ENCODE results near the gene CPE.

DNA sequence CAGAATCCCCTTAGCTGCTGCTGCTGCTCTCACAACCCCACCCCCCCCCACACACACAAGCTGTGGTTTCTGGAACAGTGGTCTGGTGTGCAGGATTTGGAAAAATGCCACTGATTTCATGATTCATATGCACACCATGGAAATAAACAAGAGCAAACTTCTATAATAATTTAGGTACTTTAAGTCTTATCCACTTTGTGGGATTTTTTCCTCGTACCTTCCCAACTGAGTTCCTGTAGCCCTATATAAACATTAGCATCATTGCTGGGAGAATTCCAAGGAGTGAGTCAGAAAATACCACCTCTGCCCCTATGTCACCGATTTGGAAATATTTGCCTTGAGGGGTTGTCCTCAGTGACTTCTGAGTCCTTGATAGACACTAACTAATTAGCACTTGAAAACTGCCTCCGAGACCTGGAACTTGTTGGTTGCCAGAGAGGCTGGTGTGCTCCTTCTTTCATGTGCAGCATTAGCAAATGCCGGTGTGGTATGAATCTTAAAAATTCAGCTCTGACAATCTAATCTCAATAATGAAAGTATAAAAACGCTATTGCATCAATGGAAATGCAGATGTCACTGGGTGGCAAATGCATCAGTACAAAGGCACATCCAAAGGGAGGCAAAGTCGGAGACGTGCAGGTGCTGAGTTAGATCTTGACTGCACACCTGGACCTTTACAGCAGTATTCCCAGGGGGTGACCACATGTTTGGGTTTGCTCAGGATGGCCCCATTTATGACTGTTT lies 61.8 kb downstream of the CPE start:
- TF ChIP-seq TAF1 (IDR thresholded peaks at IDR 0.05; ENCODE audit: borderline replicate concordance, insufficient read depth, low read length) (peak; percentile 28; the same call in 1 of the 2 replicates), POLR2AphosphoS5 (IDR thresholded peaks at IDR 0.05; ENCODE audit: low read depth, low read length) (no peak)
- TF ChIP-seq, protein P1, sequence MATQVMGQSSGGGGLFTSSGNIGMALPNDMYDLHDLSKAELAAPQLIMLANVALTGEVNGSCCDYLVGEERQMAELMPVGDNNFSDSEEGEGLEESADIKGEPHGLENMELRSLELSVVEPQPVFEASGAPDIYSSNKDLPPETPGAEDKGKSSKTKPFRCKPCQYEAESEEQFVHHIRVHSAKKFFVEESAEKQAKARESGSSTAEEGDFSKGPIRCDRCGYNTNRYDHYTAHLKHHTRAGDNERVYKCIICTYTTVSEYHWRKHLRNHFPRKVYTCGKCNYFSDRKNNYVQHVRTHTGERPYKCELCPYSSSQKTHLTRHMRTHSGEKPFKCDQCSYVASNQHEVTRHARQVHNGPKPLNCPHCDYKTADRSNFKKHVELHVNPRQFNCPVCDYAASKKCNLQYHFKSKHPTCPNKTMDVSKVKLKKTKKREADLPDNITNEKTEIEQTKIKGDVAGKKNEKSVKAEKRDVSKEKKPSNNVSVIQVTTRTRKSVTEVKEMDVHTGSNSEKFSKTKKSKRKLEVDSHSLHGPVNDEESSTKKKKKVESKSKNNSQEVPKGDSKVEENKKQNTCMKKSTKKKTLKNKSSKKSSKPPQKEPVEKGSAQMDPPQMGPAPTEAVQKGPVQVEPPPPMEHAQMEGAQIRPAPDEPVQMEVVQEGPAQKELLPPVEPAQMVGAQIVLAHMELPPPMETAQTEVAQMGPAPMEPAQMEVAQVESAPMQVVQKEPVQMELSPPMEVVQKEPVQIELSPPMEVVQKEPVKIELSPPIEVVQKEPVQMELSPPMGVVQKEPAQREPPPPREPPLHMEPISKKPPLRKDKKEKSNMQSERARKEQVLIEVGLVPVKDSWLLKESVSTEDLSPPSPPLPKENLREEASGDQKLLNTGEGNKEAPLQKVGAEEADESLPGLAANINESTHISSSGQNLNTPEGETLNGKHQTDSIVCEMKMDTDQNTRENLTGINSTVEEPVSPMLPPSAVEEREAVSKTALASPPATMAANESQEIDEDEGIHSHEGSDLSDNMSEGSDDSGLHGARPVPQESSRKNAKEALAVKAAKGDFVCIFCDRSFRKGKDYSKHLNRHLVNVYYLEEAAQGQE (IDR thresholded peaks at IDR 0.05; ENCODE audit: insufficient read depth in 1 of 2, low read depth in 2 of 2, low read length in 2 of 2): no peak

All from PFSK-1 (cell line).